Natural killer cell (primary cell): ENCODE results near the gene CAPZA2. TPM values are rescaled to one million over a fixed set of nuclear protein-coding genes. Genes with fewer than 3 reads are reported as not detected.

Experiments used
- ATAC-seq, 3 donors: fragments of 150-1000 bp in 2 of 3; fragments of 200-7000 bp in 1 of 3; cut with Tn5 transposase; 1 replicate in 1 of 3; 2 replicates in 2 of 3; pipeline ENCODE4 v1.10.0; 2021; ENCODE audit warnings: mild to moderate bottlenecking in 2 of 3, moderate library complexity in 2 of 3
- DNase-seq, 2 donors: peaks; one replicate each; pipeline versions ENCODE4 v3.0.0 to v3.0.0-alpha.2; 2013 to 2021; ENCODE audit warnings: mixed read lengths in 1 of 2
- H3K27ac ChIP-seq: one replicate; pipeline ENCODE4 v1.5.1; 2013; ENCODE audit warnings: mild to moderate bottlenecking, low read length
- H3K27me3 ChIP-seq: one replicate; pipeline ENCODE4 v1.6.1; 2013; ENCODE audit warnings: low read length; ENCODE audit not compliant: control insufficient read depth, insufficient read depth
- H3K36me3 ChIP-seq: one replicate; pipeline ENCODE4 v1.6.1; 2013; ENCODE audit warnings: low read length; ENCODE audit not compliant: control insufficient read depth, insufficient read depth
- H3K4me1 ChIP-seq: one replicate; pipeline ENCODE4 v1.6.1; 2013; ENCODE audit warnings: low read length; ENCODE audit not compliant: control insufficient read depth, insufficient read depth
- H3K4me3 ChIP-seq: one replicate; pipeline ENCODE4 v1.5.1; 2013; ENCODE audit warnings: low read length
- H3K9me3 ChIP-seq: one replicate; pipeline ENCODE4 v1.6.1; 2013; ENCODE audit warnings: low read length; ENCODE audit not compliant: control insufficient read depth, insufficient read depth
- H3K27ac Mint-ChIP-seq, 2 donors: one replicate each; pipeline ENCODE4 v1.8.0; 2022; ENCODE audit warnings: mild to moderate bottlenecking in 2 of 2, mixed read lengths in 2 of 2, moderate library complexity in 1 of 2
- H3K27me3 Mint-ChIP-seq, 2 donors: one replicate each; pipeline ENCODE4 v1.8.0; 2022; ENCODE audit warnings: low read depth in 2 of 2, mixed read lengths in 2 of 2
- H3K36me3 Mint-ChIP-seq: one replicate; pipeline ENCODE4 v1.8.0; 2022; ENCODE audit warnings: mixed read lengths
- H3K4me1 Mint-ChIP-seq, 2 donors: one replicate each; pipeline ENCODE4 v1.8.0; 2022; ENCODE audit warnings: mixed read lengths in 2 of 2
- H3K4me3 Mint-ChIP-seq: one replicate; pipeline ENCODE4 v1.8.0; 2022; ENCODE audit warnings: mild to moderate bottlenecking, moderate library complexity, mixed read lengths
- H3K9me3 Mint-ChIP-seq, 2 donors: one replicate each; pipeline ENCODE4 v1.8.0; 2022; ENCODE audit warnings: mixed read lengths in 2 of 2
- CTCF ChIP-seq: fragments of 200-600 bp; IDR thresholded peaks from one replicate; pipeline ENCODE4 v1.8.0; 2022; ENCODE audit warnings: antibody characterized with exemption
- WGBS: methylation state at CpG from one replicate; pipeline ENCODE4 v1.1.7; 2013; ENCODE audit warnings: missing lambda C conversion rate; ENCODE audit not compliant: insufficient coverage; 5-methylcytosine and 5-hydroxymethylcytosine counted together
- intact Hi-C: fragments of 100-400 bp; cut with micrococcal nuclease; formaldehyde crosslinking; loops from one replicate; pipeline ENCODE4 v1.14.2; 2022
- total RNA-seq, 4 donors: library from RNA; stranded (reverse); fragments of 120-200 nt in 1 of 4; gene quantifications; one replicate each; pipeline versions ENCODE4 v1.2.3 to v1.2.4, GENCODE V29; 2013 to 2022

The CAPZA2 gene
- total RNA-seq, 3 donors from 2014 or later (not counting 1 experiment from before 2014, with no cell fraction given), result 97.0 to 135 (median 131) TPM

DNA sequence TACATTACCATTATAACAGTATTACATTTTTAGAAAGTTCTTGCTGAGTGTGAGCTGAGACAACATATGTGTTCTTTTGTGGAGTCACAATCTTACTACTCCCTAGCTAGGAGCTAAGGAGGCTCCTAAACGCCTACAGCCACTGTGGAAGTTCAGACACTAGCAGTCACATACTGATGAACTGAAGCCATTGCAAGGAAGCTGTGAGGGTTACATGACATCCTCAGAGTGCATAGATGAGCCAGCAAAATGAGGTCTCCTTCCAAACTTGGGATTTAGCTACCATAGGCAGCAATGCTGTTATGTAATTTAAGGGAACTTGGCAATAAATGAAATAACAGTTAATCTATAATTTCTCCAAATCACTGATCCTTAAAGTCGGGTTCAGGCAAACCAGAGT lies 80.1 kb downstream of the CAPZA2 start:
- H3K36me3 ChIP-seq, result no peaks in the 10 kb centered on the region
- no peaks in the 10 kb centered on the region for H3K36me3 Mint-ChIP-seq
- no peak overlapping the region for H3K27ac Mint-ChIP-seq
- no peak for TF ChIP-seq CTCF
- H3K27ac ChIP-seq, result no peak overlapping the region
- ATAC-seq (no peak), DNase-seq (no peak)
- 94% methylated on average over 1 of the region's 2 CpGs for WGBS
- no peaks in the 10 kb centered on the region for H3K9me3 ChIP-seq
- intact Hi-C loops, result no loop called here
- H3K9me3 Mint-ChIP-seq, result no peaks in the 10 kb centered on the region
- H3K4me3 Mint-ChIP-seq, result no peak overlapping the region
- H3K4me1 Mint-ChIP-seq, result no peaks in the 10 kb centered on the region
- peaks cover 4 to 5% of the 10 kb centered on the region in 2 donors for H3K27me3 Mint-ChIP-seq
- peaks cover 2% of the 10 kb centered on the region for H3K27me3 ChIP-seq
- H3K4me3 ChIP-seq, result no peak overlapping the region
- no peaks in the 10 kb centered on the region for H3K4me1 ChIP-seq

GRCh38 chr7:116948934-116949333 lies 86.5 kb downstream of the CAPZA2 start:
- H3K9me3 Mint-ChIP-seq, result no peaks in the 10 kb centered on the region
- Histone ChIP-seq H3K4me3 (no peak overlapping the region), H3K27ac (no peak overlapping the region), H3K36me3 (no peaks in the 10 kb centered on the region), H3K27me3 (no peaks in the 10 kb centered on the region), H3K4me1 (peaks cover 5% of the 10 kb centered on the region), H3K9me3 (no peaks in the 10 kb centered on the region)
- no peak for TF ChIP-seq CTCF
- H3K36me3 Mint-ChIP-seq, result no peaks in the 10 kb centered on the region
- 52% methylated on average over 3 of the region's 3 CpGs for WGBS
- H3K4me3 Mint-ChIP-seq, result no peak overlapping the region
- H3K4me1 Mint-ChIP-seq, result peaks cover 4 to 5% of the 10 kb centered on the region in 2 donors
- H3K27ac Mint-ChIP-seq, result no peak overlapping the region
- H3K27me3 Mint-ChIP-seq, result peaks cover 7% of the 10 kb centered on the region in 2 donors
- DNase-seq (no peak), ATAC-seq (no peak)
- intact Hi-C loops, result no loop called here

DNA sequence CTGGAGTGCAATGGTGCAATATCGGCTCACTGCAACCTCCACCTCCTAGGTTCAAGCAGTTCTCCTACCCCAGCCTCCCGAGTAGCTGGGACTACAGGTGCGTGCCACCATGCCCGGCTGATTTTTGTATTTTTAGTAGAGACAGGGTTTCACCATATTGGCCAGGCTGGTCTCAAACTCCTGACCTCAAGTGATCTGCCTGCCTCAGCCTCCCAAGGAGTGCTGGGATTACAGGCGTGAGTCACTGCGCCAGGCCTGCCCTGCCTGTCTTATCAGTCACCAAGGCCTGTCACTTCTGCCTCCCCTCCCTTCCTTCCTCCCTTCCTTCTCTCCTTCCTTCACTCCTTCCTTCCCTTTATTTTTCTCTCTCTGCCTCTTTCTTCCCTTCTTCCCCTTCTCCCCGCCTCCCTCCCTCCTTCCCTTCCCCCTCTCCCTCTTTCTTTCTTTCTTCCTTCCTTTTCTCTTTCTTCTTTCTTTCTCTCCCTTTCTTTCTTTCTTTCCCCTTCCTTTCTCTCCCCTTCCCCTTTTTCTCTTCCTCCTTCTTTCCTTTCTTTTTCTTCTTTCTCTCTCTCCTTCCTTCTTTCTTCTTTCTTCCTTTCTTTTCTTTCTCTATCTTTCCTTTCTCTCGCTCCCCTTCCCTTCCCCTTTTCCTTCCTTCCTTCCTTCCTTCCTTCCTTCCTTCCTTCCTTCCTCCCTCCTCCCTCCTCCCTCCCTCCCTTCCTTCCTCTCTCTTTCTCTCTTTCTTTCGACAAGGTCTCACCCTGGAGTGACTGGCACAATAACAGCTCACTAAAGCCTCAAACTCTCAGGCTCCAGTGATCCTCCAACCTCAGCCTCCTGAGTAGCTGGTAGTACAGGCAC lies 87.8 kb downstream of the CAPZA2 start:
- Histone ChIP-seq H3K36me3 (no peaks in the 10 kb centered on the region), H3K27me3 (no peaks in the 10 kb centered on the region), H3K27ac (no peak overlapping the region), H3K4me1 (peaks cover 11% of the 10 kb centered on the region), H3K4me3 (no peak overlapping the region), H3K9me3 (no peaks in the 10 kb centered on the region)
- Mint-ChIP-seq H3K9me3 (no peaks in the 10 kb centered on the region), H3K4me1 (peaks cover 14 to 16% of the 10 kb centered on the region in 2 donors), H3K36me3 (no peaks in the 10 kb centered on the region), H3K27me3 (peaks cover 7% of the 10 kb centered on the region in 2 donors), H3K27ac (no peak overlapping the region), H3K4me3 (no peak overlapping the region)
- 89% methylated on average over 9 of the region's 9 CpGs for WGBS
- DNase-seq (no peak), ATAC-seq (no peak)
- intact Hi-C loops, result no loop called here
- TF ChIP-seq CTCF, result no peak
